Camera-type eye (tissue), 1 donor: Measurements from ENCODE around the gene MAGT1. TPM values are rescaled to one million over a fixed set of nuclear protein-coding genes. Genes with fewer than 3 reads are reported as not detected.

Source experiments
- total RNA-seq: library from RNA; depleted of rRNA; stranded (reverse); fragments of >200 nt; gene quantifications from one replicate; pipeline ENCODE4 v1.2.3, GENCODE V29; 2014

Gene MAGT1
- 51.7 TPM for total RNA-seq

DNA sequence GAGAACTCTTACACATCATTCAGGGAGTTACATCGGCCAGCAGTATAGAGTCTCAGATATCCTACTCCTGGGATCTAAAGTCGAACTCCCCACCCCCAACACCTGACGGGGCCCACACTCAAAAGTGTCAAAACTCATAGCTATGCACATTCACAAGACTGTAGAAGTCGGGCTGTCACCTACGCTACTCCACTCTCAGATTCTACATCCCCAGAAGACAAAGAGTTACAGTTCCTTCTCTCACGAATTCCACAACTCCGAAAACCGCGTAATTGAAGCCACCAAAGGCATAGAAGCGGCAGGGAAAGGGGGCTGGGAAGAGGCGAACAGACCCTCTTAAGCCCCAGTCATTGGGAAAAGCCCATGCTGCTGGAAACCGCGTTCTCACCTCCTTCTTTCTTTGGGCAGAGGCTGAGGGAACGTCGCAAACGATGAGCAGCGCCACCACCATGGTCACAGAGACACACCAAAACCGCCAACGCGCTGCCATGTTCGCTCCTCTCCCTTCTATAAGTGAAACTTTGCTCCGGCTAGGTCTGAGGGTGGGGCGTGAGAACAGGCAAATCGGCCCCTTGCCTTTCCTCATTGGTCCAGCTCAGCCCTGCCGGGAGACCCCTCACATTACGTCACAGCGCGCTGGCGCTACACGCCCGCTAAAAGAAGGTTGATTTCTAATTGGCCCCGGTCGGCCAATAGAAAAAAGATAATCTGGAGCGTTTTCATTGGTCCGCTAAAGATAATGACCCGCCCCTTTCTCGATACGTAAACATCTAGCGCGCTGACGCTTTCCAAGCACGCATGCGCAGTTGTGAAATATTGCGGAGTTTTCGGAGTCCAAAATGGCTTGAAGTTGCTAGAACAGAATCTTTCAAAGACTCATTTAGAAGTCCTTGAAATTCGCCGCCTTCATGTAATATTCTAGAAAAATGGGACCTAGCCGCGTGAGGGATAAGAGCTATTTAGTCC, at the start of gene MAGT1:
Gene MAGT1, minus strand, starts transcription at position 515 of the 966 bp plus-strand sequence. Its CDS starts 25 bp downstream, at position 490.

DNA sequence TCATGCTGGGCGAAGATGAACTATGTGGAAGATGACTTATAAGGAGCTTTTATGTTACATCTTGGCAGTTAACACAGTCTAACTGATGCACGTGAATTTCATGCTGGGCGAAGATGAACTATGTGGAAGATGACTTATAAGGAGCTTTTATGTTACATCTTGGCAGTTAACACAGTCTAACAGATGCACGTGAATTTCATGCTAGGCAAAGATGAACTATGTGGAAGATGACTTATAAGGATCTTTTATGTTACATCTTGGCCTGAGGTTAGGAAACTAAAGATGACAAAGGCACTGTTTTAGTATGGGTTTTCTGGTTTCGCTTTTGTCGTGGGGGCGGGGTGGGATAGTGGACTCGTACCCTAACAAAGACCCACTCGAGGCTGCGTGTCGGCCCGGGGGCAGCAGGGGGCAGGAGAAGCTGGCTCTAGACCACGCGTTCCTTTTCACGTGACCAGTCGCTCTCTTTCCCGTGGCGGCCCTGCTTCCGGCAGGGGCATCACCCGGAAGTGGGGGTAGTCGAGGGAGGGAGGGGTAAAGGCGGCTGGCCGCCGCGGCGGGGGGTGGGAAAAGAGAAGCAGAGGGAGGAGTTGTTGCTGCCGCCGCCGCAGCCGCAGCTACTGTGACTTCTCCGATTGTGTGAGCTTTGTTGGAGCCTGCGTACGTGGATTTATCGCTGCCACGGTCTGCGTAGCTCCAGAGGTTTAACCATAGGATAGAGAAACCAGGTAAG, 15.0 kb upstream of the MAGT1 start, which contains the start of gene ATP7A:
Gene ATP7A, plus strand, starts transcription at position 586 of the 733 bp plus-strand sequence. CDS start 60,949 bp downstream, outside the sequence.

DNA sequence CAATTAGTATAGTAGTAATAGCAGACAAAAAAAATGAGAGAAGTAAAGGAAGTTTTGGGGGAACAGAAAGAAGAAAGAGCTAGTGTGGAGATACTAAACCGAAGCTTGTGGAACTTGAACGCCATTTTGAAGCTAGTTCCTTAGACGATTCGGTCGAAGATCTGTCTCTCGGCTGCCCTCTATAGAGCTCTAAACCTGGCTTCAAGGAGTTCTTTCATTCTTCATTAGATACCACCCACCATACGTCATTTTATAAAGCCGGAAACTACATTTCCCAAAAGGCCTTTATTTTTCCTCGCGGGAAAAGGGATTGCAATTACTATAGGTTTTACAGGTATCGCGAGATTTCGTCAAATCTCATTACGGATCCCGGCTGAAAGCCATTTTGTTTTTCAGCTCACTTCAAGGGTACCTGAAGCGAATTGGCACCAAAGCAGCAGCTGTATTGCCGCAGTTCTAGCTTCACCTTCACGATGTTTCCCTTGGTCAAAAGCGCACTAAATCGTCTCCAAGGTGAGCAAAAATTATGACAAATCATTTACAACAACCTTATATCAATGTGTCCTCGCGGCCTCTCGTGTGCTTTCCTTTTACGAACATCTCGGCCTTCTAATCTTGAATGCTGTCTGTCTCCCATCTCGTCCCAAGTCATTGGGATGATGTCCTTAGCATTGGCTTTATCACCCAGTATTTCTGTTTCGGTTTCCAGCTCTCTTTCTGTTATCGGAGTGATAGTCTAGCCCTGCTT, 4.0 kb upstream of the MAGT1 start, which contains the start of gene COX7B:
Gene COX7B, plus strand, starts transcription at position 388 of the 748 bp plus-strand sequence. Its CDS starts 86 bp downstream, at position 474.

DNA sequence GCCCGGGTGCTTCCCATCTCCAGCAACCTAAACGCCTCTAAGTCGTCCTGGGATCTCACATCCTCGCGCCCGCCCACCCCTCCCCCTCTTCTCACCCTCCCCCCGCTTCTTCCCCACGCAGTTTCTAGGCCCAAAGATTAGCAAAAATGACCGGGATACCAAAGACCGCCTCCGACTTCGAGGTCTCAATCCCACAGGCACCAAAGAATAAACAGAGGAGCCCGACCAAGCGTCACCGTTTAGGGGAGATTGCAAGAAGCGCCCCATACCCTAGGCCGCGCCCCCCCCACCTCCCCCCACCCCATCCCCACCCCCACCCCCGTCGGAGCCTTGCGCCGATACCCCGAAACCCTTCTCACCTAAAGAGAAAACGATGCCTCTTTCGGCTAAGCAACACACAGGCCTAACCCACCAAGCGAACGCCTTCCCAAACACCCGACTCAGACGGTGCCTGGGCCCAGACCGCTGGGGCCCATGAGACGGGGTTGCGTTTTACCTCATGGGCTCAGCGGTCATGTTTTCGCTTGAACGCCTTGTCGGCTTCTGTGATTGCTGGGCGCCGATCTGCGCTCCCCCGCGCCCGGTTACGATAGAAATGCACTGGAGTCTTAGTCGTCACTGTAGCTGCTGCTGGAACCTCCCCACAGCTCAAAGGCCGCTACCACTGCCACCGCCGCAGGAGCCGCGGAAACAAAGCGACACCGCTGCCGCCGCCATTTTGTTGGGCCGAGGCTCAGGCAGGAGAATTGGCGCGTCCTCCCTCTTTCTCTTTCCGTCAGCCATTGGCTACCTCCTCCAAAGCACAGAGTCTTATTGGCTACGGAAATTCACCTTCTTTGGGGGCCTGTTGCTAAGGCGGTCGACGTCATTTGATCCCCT, 109.5 kb downstream of the MAGT1 start, which contains the start of gene ATRX:
Gene ATRX, minus strand, starts transcription at position 731 of the 879 bp plus-strand sequence. Its CDS starts 215 bp downstream, at position 516.

Other genes with a start within 250 kb of the MAGT1 start
- 289 TPM for gene ATRX, start 109.2 kb downstream of the MAGT1 start, total RNA-seq
- gene COX7B, start 4.0 kb upstream of the MAGT1 start, total RNA-seq: 320 TPM
- gene ATP7A, start 15.3 kb upstream of the MAGT1 start, total RNA-seq: 23.7 TPM
- not detected for gene PGAM4, start 74.2 kb upstream of the MAGT1 start, total RNA-seq
- gene PGK1, start 208.8 kb upstream of the MAGT1 start, total RNA-seq: 216 TPM
- gene TAF9B, start 244.2 kb upstream of the MAGT1 start, total RNA-seq: 40.5 TPM